OCI-LY1 (cell line): Measurements from ENCODE around the gene ZFYVE1.

Source experiments
- H2AFZ ChIP-seq: fragments of 200-600 bp; sonication (generic), shearing (Covaris generic); 2 replicates; pipeline ENCODE4 v1.6.0; 2014; ENCODE audit warnings: antibody characterized with exemption, mild to moderate bottlenecking, low read length
- H3F3A ChIP-seq: fragments of 200-600 bp; sonication (generic), shearing (Covaris generic); 2 replicates; pipeline ENCODE4 v1.6.0; 2014; ENCODE audit warnings: mild to moderate bottlenecking, antibody characterized with exemption, low read length, moderate library complexity; ENCODE audit not compliant: insufficient read depth
- H3K27ac ChIP-seq: fragments of 200-600 bp; sonication (generic); 2 replicates; pipeline ENCODE4 v1.5.1; 2014; ENCODE audit warnings: low read length, mixed run types, mild to moderate bottlenecking, low read depth; ENCODE audit not compliant: poor library complexity, severe bottlenecking
- H3K27me3 ChIP-seq: fragments of 200-600 bp; sonication (generic); 2 replicates; pipeline ENCODE4 v1.6.0; 2014; ENCODE audit warnings: antibody characterized with exemption, mild to moderate bottlenecking, low read length, moderate library complexity; ENCODE audit not compliant: insufficient read depth
- H3K36me3 ChIP-seq: fragments of 200-600 bp; sonication (generic); 2 replicates; pipeline ENCODE4 v1.6.1; 2014; ENCODE audit warnings: mild to moderate bottlenecking, antibody characterized with exemption, low read length, moderate library complexity, mixed read lengths; ENCODE audit not compliant: insufficient read depth
- H3K4me1 ChIP-seq: fragments of 200-600 bp; sonication (generic); 2 replicates; pipeline ENCODE4 v1.5.1; 2014; ENCODE audit warnings: mild to moderate bottlenecking, low read length, moderate library complexity; ENCODE audit not compliant: insufficient read depth, severe bottlenecking
- H3K4me2 ChIP-seq: fragments of 200-600 bp; sonication (generic), shearing (Covaris generic); 2 replicates; pipeline ENCODE4 v1.6.1; 2014; ENCODE audit warnings: low read length
- H3K4me3 ChIP-seq: fragments of 200-600 bp; sonication (generic); 2 replicates; pipeline ENCODE4 v1.5.1; 2014; ENCODE audit warnings: low read length, low read depth, mild to moderate bottlenecking, mixed read lengths; ENCODE audit not compliant: poor library complexity, severe bottlenecking
- H3K79me2 ChIP-seq: fragments of 200-600 bp; shearing (Covaris generic); 2 replicates; pipeline ENCODE4 v1.6.1; 2016; ENCODE audit warnings: mixed run types, low read length, mixed read lengths; ENCODE audit not compliant: insufficient read depth
- H3K9ac ChIP-seq: fragments of 200-600 bp; sonication (generic), shearing (Covaris generic); 2 replicates; pipeline ENCODE4 v1.6.1; 2014; ENCODE audit warnings: mild to moderate bottlenecking, low read length, mixed read lengths
- H3K9me2 ChIP-seq: fragments of 200-600 bp; sonication (generic), shearing (Covaris generic); 2 replicates; pipeline ENCODE4 v1.6.1; 2014; ENCODE audit warnings: low read depth, mild to moderate bottlenecking, low read length, mixed read lengths
- H3K9me3 ChIP-seq: fragments of 200-600 bp; shearing (Covaris generic); 2 replicates; pipeline ENCODE4 v1.6.1; 2014; ENCODE audit warnings: low read length, mixed read lengths
- H4K20me1 ChIP-seq: fragments of 200-600 bp; sonication (generic), shearing (Covaris generic); 2 replicates; pipeline ENCODE4 v1.6.0; 2016; ENCODE audit warnings: mild to moderate bottlenecking, low read length; ENCODE audit not compliant: insufficient read depth
- CTCF ChIP-seq: fragments of 200-600 bp; sonication (generic), shearing (Covaris generic); IDR thresholded peaks from 2 replicates; pipeline ENCODE4 v1.5.1; 2017; ENCODE audit warnings: mild to moderate bottlenecking, antibody characterized with exemption, low read length, moderate library complexity, mixed read lengths
- EZH2 ChIP-seq: fragments of 200-600 bp; sonication (generic), shearing (Covaris generic); IDR thresholded peaks from 2 replicates; pipeline ENCODE4 v1.8.0; 2017; ENCODE audit warnings: borderline replicate concordance, mixed run types, mild to moderate bottlenecking, antibody characterized with exemption, low read length, moderate library complexity, mixed read lengths

Gene ZFYVE1

GRCh38 chr14:72926292-72927028, 100.4 kb downstream of the ZFYVE1 start, which contains the start of gene DCAF4:
DCAF4 (plus strand) TSS chr14:72926464; CDS start chr14:72937979, 11,515 bp downstream.
- Histone ChIP-seq H3K4me3 (peak within 1 kb of the TSS; percentile 73), H3K9me2 (no peaks in the 10 kb centered on the region), H3K9me3 (no peaks in the 10 kb centered on the region), H4K20me1 (no peaks in the 10 kb centered on the region), H3K27ac (peak within 1 kb of the TSS; percentile 27), H3K9ac (peak within 1 kb of the TSS; percentile 66), H3K27me3 (no peaks in the 10 kb centered on the region), H3K4me1 (peaks cover 12% of the 10 kb centered on the region), H3K4me2 (peak within 1 kb of the TSS; percentile 69), H3F3A (no peaks in the 10 kb centered on the region), H2AFZ (peak within 1 kb of the TSS; percentile 85; the same call in 1 of the 2 replicates), H3K79me2 (peaks cover 8% of the 10 kb centered on the region), H3K36me3 (no peaks in the 10 kb centered on the region)
- TF ChIP-seq EZH2 (no peak), CTCF (no peak)

DNA sequence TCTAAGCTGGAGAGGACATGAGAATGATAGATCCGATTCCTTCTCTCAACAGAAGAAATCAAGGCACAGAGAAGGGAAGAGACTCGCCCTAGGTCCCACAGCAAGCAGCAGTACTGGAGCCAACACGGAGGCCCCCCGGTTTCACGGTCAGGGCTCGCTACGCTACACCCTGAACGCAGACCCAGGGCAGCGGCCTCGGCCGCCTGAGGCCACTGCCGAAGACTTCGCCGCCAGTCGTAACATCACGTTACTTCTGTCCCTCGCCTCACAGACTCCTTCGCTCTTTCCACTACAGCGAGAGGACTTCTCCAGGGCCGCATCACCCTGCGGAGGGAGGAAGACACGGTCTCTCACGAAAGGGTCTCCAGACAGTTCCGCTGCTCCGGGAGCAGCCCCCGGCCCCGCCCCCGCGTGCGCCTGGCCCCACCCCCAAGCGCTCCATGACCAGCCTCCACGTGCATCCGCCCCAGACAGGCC, 101.1 kb downstream of the ZFYVE1 start:
- H3F3A ChIP-seq = no peaks in the 10 kb centered on the region
- peaks cover 3% of the 10 kb centered on the region for H3K79me2 ChIP-seq
- no peak overlapping the region for H3K27ac ChIP-seq
- H3K9ac ChIP-seq = peak overlapping the region; percentile 66
- peaks cover 12% of the 10 kb centered on the region for H3K4me1 ChIP-seq
- H3K4me2 ChIP-seq = peak overlapping the region; percentile 69
- H2AFZ ChIP-seq = peak overlapping the region; percentile 85; the same call in 1 of the 2 replicates
- no peaks in the 10 kb centered on the region for H3K9me3 ChIP-seq
- H3K27me3 ChIP-seq = no peaks in the 10 kb centered on the region
- no peaks in the 10 kb centered on the region for H4K20me1 ChIP-seq
- no peaks in the 10 kb centered on the region for H3K9me2 ChIP-seq
- H3K4me3 ChIP-seq = peak overlapping the region; percentile 73
- no peaks in the 10 kb centered on the region for H3K36me3 ChIP-seq
- TF ChIP-seq EZH2 = no peak

GRCh38 chr14:72925171-72925759, 101.6 kb downstream of the ZFYVE1 start:
- peaks cover 12% of the 10 kb centered on the region for H3K4me1 ChIP-seq
- H4K20me1 ChIP-seq = no peaks in the 10 kb centered on the region
- no peaks in the 10 kb centered on the region for H3K27me3 ChIP-seq
- no peaks in the 10 kb centered on the region for H3K36me3 ChIP-seq
- H3K9me2 ChIP-seq = no peaks in the 10 kb centered on the region
- H3K4me2 ChIP-seq = peak overlapping the region; percentile 69
- H3K9me3 ChIP-seq = no peaks in the 10 kb centered on the region
- no peaks in the 10 kb centered on the region for H3K79me2 ChIP-seq
- TF ChIP-seq CTCF (no peak), EZH2 (no peak)
- no peaks in the 10 kb centered on the region for H3F3A ChIP-seq
- peak overlapping the region; percentile 85; the same call in 1 of the 2 replicates for H2AFZ ChIP-seq
- H3K27ac ChIP-seq = no peak overlapping the region
- peak overlapping the region; percentile 73 for H3K4me3 ChIP-seq
- peak overlapping the region; percentile 66 for H3K9ac ChIP-seq
